ENCODE data around the gene EFNA1. TPM values are rescaled to one million over a fixed set of nuclear protein-coding genes. Genes with fewer than 3 reads are reported as not detected.
A peak's percentile ranks its signal among the peaks of the same experiment; 100 is the strongest.
"Not testable (repeated sequence)": the region's sequence is repeated elsewhere in the genome, so short reads cannot be mapped to it uniquely, and the experiment has no call there.

Gene EFNA1
- total and polyA plus RNA-seq, 8 donors = 19.5 to 91.7 (median 37.7) TPM

GRCh38 chr1:155167166-155168104 is 39.8 kb downstream of the EFNA1 start:
- no peaks in the 10 kb centered on the region for H3K9me3 ChIP-seq
- H3K4me3 ChIP-seq = no peak overlapping the region
- peaks cover 0 to 10% (median 6%) of the 10 kb centered on the region in 3 donors for H3K4me1 ChIP-seq
- no peaks in the 10 kb centered on the region for H3K27me3 ChIP-seq
- WGBS, 2 donors = 6% methylated on average over 28 of the region's 28 CpGs
- peak; percentile 65 to 95 (median 90) for TF ChIP-seq CTCF (IDR thresholded peaks at IDR 0.05)
- FAIRE-seq = no peak
- intact Hi-C loops (cut with DNase I) = loop anchor here (2.0 to 10.0 kb wide), 3 partner anchors 63 to 77 kb away; no protein-coding TSS in a partner anchor
- DNase-seq = peak; percentile 74 to 95 (median 89)
- H3K27ac ChIP-seq = peak overlapping the region in 1 of 4 donors; percentile 12
- no peaks in the 10 kb centered on the region for H3K36me3 ChIP-seq
- ATAC-seq = peak; percentile 87 to 91 (median 89)

- not testable (repeated sequence) for H3K27ac ChIP-seq, FAIRE-seq, ATAC-seq, H3K4me3 ChIP-seq, H3K36me3 ChIP-seq, DNase-seq, H3K27me3 ChIP-seq, H3K9me3 ChIP-seq
- 34 to 38% methylated on average over 4 of the region's 4 CpGs for WGBS, 2 donors
- peaks cover 0 to 10% (median 6%) of the 10 kb centered on the region in 3 donors for H3K4me1 ChIP-seq
- intact Hi-C loops (cut with DNase I) = loop anchor here in 2 of 3 donors (5.0 to 10.0 kb wide), 2 partner anchors 63 to 76 kb away; no protein-coding TSS in a partner anchor
Observed at GRCh38 chr1:155168105-155168445, 40.4 kb downstream of the EFNA1 start.

GRCh38 chr1:155168456-155169210 is 41.0 kb downstream of the EFNA1 start:
- Histone ChIP-seq H3K27ac (no peak overlapping the region), H3K9me3 (no peaks in the 10 kb centered on the region), H3K36me3 (no peaks in the 10 kb centered on the region), H3K4me3 (no peak overlapping the region), H3K4me1 (peaks cover 0 to 10% (median 6%) of the 10 kb centered on the region in 3 donors), H3K27me3 (no peaks in the 10 kb centered on the region)
- FAIRE-seq (no peak), DNase-seq (no peak), ATAC-seq (no peak)
- intact Hi-C loops (cut with DNase I) = loop anchor here in 2 of 3 donors (5.0 to 10.0 kb wide), 2 partner anchors 64 to 76 kb away; no protein-coding TSS in a partner anchor
- TF ChIP-seq CTCF (IDR thresholded peaks at IDR 0.05) = no peak
- 79 to 83% methylated on average over 10 of the region's 10 CpGs for WGBS, 2 donors

- H3K36me3 ChIP-seq = no peaks in the 10 kb centered on the region
- no peak for TF ChIP-seq CTCF (IDR thresholded peaks at IDR 0.05)
- ATAC-seq (no peak), DNase-seq (no peak), FAIRE-seq (no peak)
- intact Hi-C loops (cut with DNase I) = loop anchor here in 2 of 3 donors (5.0 to 10.0 kb wide), 2 partner anchors 65 to 77 kb away; no protein-coding TSS in a partner anchor
- H3K4me3 ChIP-seq = no peak overlapping the region
- no peak overlapping the region for H3K27ac ChIP-seq
- no peaks in the 10 kb centered on the region for H3K9me3 ChIP-seq
- peaks cover 0 to 10% (median 6%) of the 10 kb centered on the region in 3 donors for H3K4me1 ChIP-seq
- 69 to 84% methylated on average over 5 of the region's 5 CpGs for WGBS, 2 donors
- H3K27me3 ChIP-seq = no peaks in the 10 kb centered on the region
Observed at GRCh38 chr1:155169541-155169940, 41.9 kb downstream of the EFNA1 start.

GRCh38 chr1:155170101-155170785 is 42.6 kb downstream of the EFNA1 start:
- ATAC-seq (no peak), FAIRE-seq (no peak), DNase-seq (no peak)
- H3K36me3 ChIP-seq = no peaks in the 10 kb centered on the region
- H3K9me3 ChIP-seq = no peaks in the 10 kb centered on the region
- no peak for TF ChIP-seq CTCF (IDR thresholded peaks at IDR 0.05)
- peaks cover 0 to 10% (median 6%) of the 10 kb centered on the region in 3 donors for H3K4me1 ChIP-seq
- no peak overlapping the region for H3K4me3 ChIP-seq
- no peak overlapping the region for H3K27ac ChIP-seq
- WGBS, 2 donors = 92 to 94% methylated on average over 2 of the region's 2 CpGs
- intact Hi-C loops (cut with DNase I) = no loop called here
- no peaks in the 10 kb centered on the region for H3K27me3 ChIP-seq
